ENCODE data around the gene POU3F1. TPM values are rescaled to one million over a fixed set of nuclear protein-coding genes. Genes with fewer than 3 reads are reported as not detected.

POU3F1 gene
- total RNA-seq, 2 donors from 2014 or later: not detected

GRCh38 chr1:38064197-38064903, 17.8 kb upstream of the POU3F1 start:
- no peak overlapping the region for H3K27ac ChIP-seq
- H3K36me3 ChIP-seq: no peaks in the 10 kb centered on the region
- peaks cover 0 to 5% of the 10 kb centered on the region in 2 donors for H3K27me3 ChIP-seq
- H3K4me3 ChIP-seq: no peak overlapping the region
- TF ChIP-seq CTCF (IDR thresholded peaks at IDR 0.05): no peak
- H3K9me3 ChIP-seq: no peaks in the 10 kb centered on the region
- no peaks in the 10 kb centered on the region for H3K4me1 ChIP-seq
- no peak for DNase-seq (ENCODE audit: low spot score)

DNA sequence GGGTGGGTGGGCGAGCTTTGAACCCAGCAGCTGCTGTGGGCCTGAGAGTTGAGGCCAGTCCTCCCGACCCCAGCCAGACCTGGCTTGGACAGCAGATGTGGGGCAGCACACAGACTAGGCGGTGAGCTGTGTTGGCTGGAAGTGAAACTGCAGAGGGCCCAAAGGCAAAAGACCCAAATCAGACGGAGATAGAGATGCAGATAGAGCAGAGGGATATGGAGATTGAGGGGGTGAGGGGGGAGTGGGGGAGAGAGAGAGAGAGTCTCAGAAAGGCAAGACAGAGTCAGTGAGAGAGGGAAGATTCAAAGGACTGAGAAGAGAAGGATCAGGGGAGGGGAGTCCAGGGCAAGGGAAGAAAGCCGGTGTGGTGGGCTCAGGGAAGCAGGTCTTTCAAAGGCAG, 17.0 kb upstream of the POU3F1 start:
- Histone ChIP-seq H3K4me3 (no peak overlapping the region), H3K27me3 (peaks cover 0 to 5% of the 10 kb centered on the region in 2 donors), H3K9me3 (no peaks in the 10 kb centered on the region), H3K4me1 (no peaks in the 10 kb centered on the region), H3K27ac (no peak overlapping the region), H3K36me3 (no peaks in the 10 kb centered on the region)
- no peak for TF ChIP-seq CTCF (IDR thresholded peaks at IDR 0.05)
- no peak for DNase-seq (ENCODE audit: low spot score)

- Histone ChIP-seq H3K27ac (no peak overlapping the region), H3K9me3 (no peaks in the 10 kb centered on the region), H3K4me3 (no peak overlapping the region), H3K4me1 (no peaks in the 10 kb centered on the region), H3K27me3 (no peaks in the 10 kb centered on the region), H3K36me3 (no peaks in the 10 kb centered on the region)
- DNase-seq (ENCODE audit: low spot score): no peak
- no peak for TF ChIP-seq CTCF (IDR thresholded peaks at IDR 0.05)
Measured at GRCh38 chr1:38062361-38063288, 16.0 kb upstream of the POU3F1 start.

- Histone ChIP-seq H3K27me3 (no peaks in the 10 kb centered on the region), H3K4me3 (no peak overlapping the region), H3K9me3 (no peaks in the 10 kb centered on the region), H3K27ac (no peak overlapping the region), H3K36me3 (no peaks in the 10 kb centered on the region), H3K4me1 (no peaks in the 10 kb centered on the region)
- no peak for DNase-seq (ENCODE audit: low spot score)
- TF ChIP-seq CTCF (IDR thresholded peaks at IDR 0.05): no peak
Measured at GRCh38 chr1:38061883-38062328, 15.3 kb upstream of the POU3F1 start.

GRCh38 chr1:38061290-38061689, 14.7 kb upstream of the POU3F1 start:
- Histone ChIP-seq H3K4me3 (no peak overlapping the region), H3K27me3 (no peaks in the 10 kb centered on the region)
- TF ChIP-seq CTCF (IDR thresholded peaks at IDR 0.05): no peak

More at GRCh38 chr1:38061290-38061689, 14.7 kb upstream of the POU3F1 start:
- no peak for DNase-seq (ENCODE audit: low spot score)
- Histone ChIP-seq H3K27ac (no peak overlapping the region), H3K36me3 (no peaks in the 10 kb centered on the region), H3K4me1 (no peaks in the 10 kb centered on the region), H3K9me3 (no peaks in the 10 kb centered on the region)
